ELF-1 (cell line): ENCODE measurements around the gene TXNRD3.

ENCODE experiments used
- DNase-seq: peaks from one replicate; pipeline ENCODE4 v3.0.0-alpha.2; 2016; ENCODE audit warnings: low read depth, low spot score

TXNRD3 gene

GRCh38 chr3:126672340-126672739 lies 17.4 kb upstream of the TXNRD3 start:
- no peak for DNase-seq

- no peak for DNase-seq
Measured at GRCh38 chr3:126671521-126671920, 16.6 kb upstream of the TXNRD3 start.

- no peak for DNase-seq
Measured at GRCh38 chr3:126668450-126669401, 13.8 kb upstream of the TXNRD3 start.

GRCh38 chr3:126667631-126668449 lies 12.9 kb upstream of the TXNRD3 start:
- DNase-seq, result no peak

- no peak for DNase-seq
Measured at GRCh38 chr3:126666658-126667528, 12.0 kb upstream of the TXNRD3 start.

- DNase-seq, result no peak
Measured at GRCh38 chr3:126665959-126666657, 11.2 kb upstream of the TXNRD3 start.

- DNase-seq, result no peak
Measured at GRCh38 chr3:126665221-126665936, 10.5 kb upstream of the TXNRD3 start.

GRCh38 chr3:126664591-126665214 lies 9.8 kb upstream of the TXNRD3 start:
- peak; percentile 49 for DNase-seq

- no peak for DNase-seq
Measured at GRCh38 chr3:126663750-126664149, 8.8 kb upstream of the TXNRD3 start.

- no peak for DNase-seq
Measured at GRCh38 chr3:126663257-126663656, 8.3 kb upstream of the TXNRD3 start.

- no peak for DNase-seq
Measured at GRCh38 chr3:126661532-126662364, 6.8 kb upstream of the TXNRD3 start.

GRCh38 chr3:126659915-126660886 lies 5.3 kb upstream of the TXNRD3 start:
- peak; percentile 44 for DNase-seq

- no peak for DNase-seq
Measured at GRCh38 chr3:126658584-126658983, 3.7 kb upstream of the TXNRD3 start.

- DNase-seq, result no peak
Measured at GRCh38 chr3:126657901-126658300, 3.0 kb upstream of the TXNRD3 start.

GRCh38 chr3:126656371-126657134 lies 1.6 kb upstream of the TXNRD3 start:
- DNase-seq, result no peak

- DNase-seq, result no peak
Measured at GRCh38 chr3:126655887-126656286, 963 bp upstream of the TXNRD3 start.

- DNase-seq, result no peak
Measured at GRCh38 chr3:126649556-126650092, 5.3 kb downstream of the TXNRD3 start.
